Ascending aorta (tissue), 2 donors: ENCODE measurements around the gene ETV5. TPM values are rescaled to one million over a fixed set of nuclear protein-coding genes. Genes with fewer than 3 reads are reported as not detected.
A peak's percentile ranks its signal among the peaks of the same experiment; 100 is the strongest.

Source experiments
- DNase-seq, 2 donors: peaks; one replicate each; pipeline ENCODE4 v3.0.0-alpha.2; 2019; ENCODE audit warnings: low spot score in 2 of 2
- H3K27ac ChIP-seq, 2 donors: fragments of 200-600 bp; sonication (generic); one replicate each; pipeline ENCODE4 v1.5.1; 2016 to 2017; ENCODE audit warnings: mild to moderate bottlenecking in 1 of 2
- H3K27me3 ChIP-seq: fragments of 200-600 bp; sonication (generic); one replicate; pipeline ENCODE4 v1.5.1; 2017
- H3K36me3 ChIP-seq, 2 donors: fragments of 200-600 bp; sonication (generic); one replicate each; pipeline ENCODE4 v1.5.1; 2016
- H3K4me1 ChIP-seq, 2 donors: fragments of 200-600 bp; sonication (generic); one replicate each; pipeline ENCODE4 v1.5.1; 2016 to 2017; ENCODE audit warnings: mild to moderate bottlenecking in 1 of 2
- H3K4me3 ChIP-seq, 2 donors: fragments of 200-600 bp; sonication (generic); one replicate each; pipeline ENCODE4 v1.5.1; 2016 to 2017; ENCODE audit warnings: mild to moderate bottlenecking in 1 of 2
- H3K9me3 ChIP-seq, 2 donors: fragments of 200-600 bp; sonication (generic); one replicate each; pipeline ENCODE4 v1.5.1; 2016
- CTCF ChIP-seq, 3 experiments: fragments of 200-600 bp in 2 of 3; fragments of 450-650 bp in 1 of 3; sonication (generic) in 2 of 3; IDR thresholded peaks; one replicate each; pipeline ENCODE4 v1.5.1; 2016 to 2019; ENCODE audit warnings: antibody characterized with exemption in 3 of 3, mild to moderate bottlenecking in 1 of 3, moderate library complexity in 1 of 3
- intact Hi-C: fragments of 100-400 bp; cut with DNase I; formaldehyde crosslinking; loops from one replicate; pipeline ENCODE4 v1.15.1; 2023
- total RNA-seq: library from RNA; depleted of rRNA; stranded (reverse); fragments of >200 nt; gene quantifications from one replicate; pipeline ENCODE4 v1.1.0, GENCODE V29; 2016

Gene ETV5
- total RNA-seq, result 15.8 TPM

DNA sequence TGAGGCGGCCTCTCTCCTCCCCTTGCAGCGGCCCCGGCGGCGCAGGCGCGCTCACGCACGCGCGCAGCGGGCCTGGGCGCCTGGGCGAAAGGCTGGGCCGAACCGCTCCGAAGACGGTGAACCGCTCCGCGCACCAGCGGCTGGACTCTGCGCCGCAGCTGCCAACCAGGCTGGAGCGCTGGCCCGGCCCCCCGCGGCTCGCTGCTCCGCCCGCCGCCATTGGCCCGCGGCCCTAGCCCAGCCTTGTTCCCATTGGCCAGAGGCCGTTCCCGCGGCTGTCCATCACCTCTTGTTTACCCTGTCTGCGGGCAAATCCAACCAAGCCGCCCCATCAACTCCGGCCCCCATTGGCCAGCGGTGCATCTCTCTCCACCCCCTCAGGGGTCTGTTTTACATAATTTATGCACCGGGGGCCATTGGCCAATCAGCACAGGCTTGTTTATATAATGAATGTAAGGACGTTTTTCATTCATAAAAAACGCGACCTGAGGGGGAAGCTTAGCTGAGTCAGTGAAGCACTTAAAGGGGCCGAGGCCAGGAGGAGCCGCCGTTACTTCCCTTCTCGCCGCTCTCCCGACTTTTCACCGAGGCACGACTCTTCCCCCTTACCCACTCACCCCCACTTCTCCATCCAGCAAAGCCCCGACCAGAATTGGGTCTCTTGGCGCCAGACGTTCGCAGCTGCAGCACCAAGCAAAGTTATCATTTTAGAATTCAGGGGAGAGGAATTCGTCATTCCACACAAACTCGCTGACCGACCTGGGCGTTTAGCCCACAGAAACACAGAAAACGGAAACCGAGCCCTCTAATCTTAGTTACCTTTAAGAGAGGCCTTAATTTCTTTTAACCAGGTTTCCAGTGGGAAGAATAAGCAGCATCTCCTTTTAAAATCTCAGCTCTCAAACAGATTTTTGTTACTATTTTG lies at the start of gene ETV5:
Gene ETV5, minus strand, starts transcription at position 149 of the 925 bp plus-strand sequence. CDS start 3,221 bp downstream, outside the sequence.
- intact Hi-C loops, result loop anchor here (1.0 to 5.0 kb wide), 7 partner anchors 29 to 463 kb away; partner anchors contain the start of genes DNAJB11 and TRA2B
- peak in 1 of 3 experiments; percentile 29 for TF ChIP-seq CTCF (IDR thresholded peaks at IDR 0.05)
- Histone ChIP-seq H3K27me3 (no peaks in the 10 kb centered on the region), H3K4me3 (peak within 1 kb of the TSS; percentile 73 to 95), H3K36me3 (no peaks in the 10 kb centered on the region), H3K27ac (peak within 1 kb of the TSS; percentile 91 to 95), H3K4me1 (peaks cover 0 to 20% of the 10 kb centered on the region in 2 donors), H3K9me3 (no peaks in the 10 kb centered on the region)
- DNase-seq, result peak; percentile 100

GRCh38 chr3:186154641-186155040 lies 45.8 kb upstream of the ETV5 start:
- no peaks in the 10 kb centered on the region for H3K27me3 ChIP-seq
- no peaks in the 10 kb centered on the region for H3K4me1 ChIP-seq
- no peak for TF ChIP-seq CTCF (IDR thresholded peaks at IDR 0.05)
- H3K4me3 ChIP-seq, result no peak overlapping the region
- no peaks in the 10 kb centered on the region for H3K9me3 ChIP-seq
- DNase-seq, result peak in 1 of 2 donors; percentile 4
- intact Hi-C loops, result no loop called here
- peaks cover 0 to 6% of the 10 kb centered on the region in 2 donors for H3K36me3 ChIP-seq
- no peak overlapping the region for H3K27ac ChIP-seq

DNA sequence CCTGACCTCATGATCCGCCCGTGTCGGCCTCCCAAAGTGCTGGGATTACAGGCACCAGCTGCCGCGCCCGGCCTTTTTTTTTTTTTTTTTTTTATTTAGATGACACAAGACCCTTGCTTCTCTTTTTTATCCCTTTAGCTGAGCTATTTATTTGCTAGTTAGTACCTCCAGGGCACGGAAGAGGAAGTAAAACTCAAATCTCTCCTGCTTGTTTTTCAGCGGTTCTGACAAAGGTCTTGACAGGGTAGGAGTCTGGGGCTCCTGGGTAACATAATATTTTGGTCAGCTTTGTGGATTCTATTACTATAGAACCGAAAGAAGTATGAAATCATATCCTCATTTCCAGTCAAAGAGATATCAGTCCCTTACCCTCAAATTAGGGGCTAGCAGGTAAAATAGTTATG lies 44.0 kb upstream of the ETV5 start:
- Histone ChIP-seq H3K27me3 (no peaks in the 10 kb centered on the region), H3K4me3 (no peak overlapping the region), H3K9me3 (no peaks in the 10 kb centered on the region), H3K4me1 (no peaks in the 10 kb centered on the region), H3K27ac (no peak overlapping the region), H3K36me3 (peaks cover 0 to 7% of the 10 kb centered on the region in 2 donors)
- TF ChIP-seq CTCF (IDR thresholded peaks at IDR 0.05), result no peak
- intact Hi-C loops, result no loop called here
- peak in 1 of 2 donors; percentile 25 for DNase-seq

DNA sequence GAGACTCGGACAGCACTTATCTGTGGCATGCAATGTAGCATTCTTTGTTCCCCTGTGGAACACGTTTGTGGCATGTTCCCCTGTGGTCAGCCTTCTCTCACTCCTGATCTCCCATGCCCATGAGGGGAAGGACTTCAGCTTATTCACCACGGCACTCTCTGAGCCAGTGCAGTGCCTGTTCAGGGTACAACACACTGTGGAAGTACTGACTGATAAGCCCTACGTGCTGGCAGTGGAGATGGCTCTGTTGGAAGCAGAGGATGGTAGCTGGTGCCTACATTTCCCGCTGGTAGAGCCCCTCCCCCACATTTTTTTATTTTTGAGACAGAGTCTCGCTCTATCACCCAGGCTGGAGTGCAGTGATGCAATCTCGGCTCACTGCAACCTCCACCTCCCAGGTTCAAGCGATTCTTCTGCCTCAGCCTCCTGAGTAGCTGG lies 43.5 kb upstream of the ETV5 start:
- no peaks in the 10 kb centered on the region for H3K27me3 ChIP-seq
- H3K9me3 ChIP-seq, result no peaks in the 10 kb centered on the region
- peak in 1 of 2 donors; percentile 35 for DNase-seq
- no peak overlapping the region for H3K27ac ChIP-seq
- intact Hi-C loops, result no loop called here
- no peak for TF ChIP-seq CTCF (IDR thresholded peaks at IDR 0.05)
- no peak overlapping the region for H3K4me3 ChIP-seq
- H3K36me3 ChIP-seq, result peaks cover 0 to 7% of the 10 kb centered on the region in 2 donors
- H3K4me1 ChIP-seq, result no peaks in the 10 kb centered on the region

GRCh38 chr3:186151077-186151971 lies 42.4 kb upstream of the ETV5 start:
- Histone ChIP-seq H3K4me1 (no peaks in the 10 kb centered on the region), H3K4me3 (no peak overlapping the region), H3K9me3 (no peaks in the 10 kb centered on the region), H3K27ac (no peak overlapping the region), H3K36me3 (peaks cover 0 to 7% of the 10 kb centered on the region in 2 donors), H3K27me3 (no peaks in the 10 kb centered on the region)
- no peak for TF ChIP-seq CTCF (IDR thresholded peaks at IDR 0.05)
- peak in 1 of 2 donors; percentile 9 for DNase-seq
- intact Hi-C loops, result no loop called here
